GM12873 (cell line): ENCODE measurements around the gene GPR17.

ENCODE experiments used
- TF ChIP-seq, protein P1 (sequence below): IDR thresholded peaks from 2 replicates; pipeline ENCODE4 v1.5.1; 2012; ENCODE audit warnings: low read depth, mild to moderate bottlenecking, moderate library complexity, low read length, control low read depth; ENCODE audit not compliant: insufficient read depth; ENCODE audit errors: missing control alignments

GPR17 gene

DNA sequence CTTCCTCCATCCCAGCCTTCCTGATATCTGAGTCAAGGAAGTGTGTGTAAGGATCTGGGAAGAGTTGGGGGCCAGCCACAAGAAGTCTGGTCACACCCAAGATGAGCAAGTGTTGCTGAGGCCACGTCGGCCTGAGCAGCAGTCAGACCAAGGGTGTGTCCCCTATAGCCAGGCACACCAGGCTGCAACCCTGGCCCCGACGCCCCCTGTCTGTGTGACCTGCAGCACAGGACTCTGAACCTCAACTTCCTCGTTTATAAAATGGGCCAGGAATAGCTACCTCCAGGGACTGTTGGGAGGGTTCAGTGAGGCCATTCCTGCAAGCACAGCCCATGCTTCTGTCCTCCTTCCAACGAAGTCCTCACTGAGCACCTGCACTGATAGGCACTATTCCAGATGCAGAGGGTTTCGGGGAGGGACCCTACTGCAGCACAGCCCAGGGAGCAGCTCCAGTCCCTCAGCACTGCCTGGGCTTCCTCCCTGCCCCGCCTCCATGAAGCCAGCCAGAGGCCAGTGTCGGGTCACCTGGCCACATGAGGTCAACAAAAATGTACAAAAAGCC is 16.1 kb downstream of the GPR17 start:
- TF ChIP-seq, protein P1, sequence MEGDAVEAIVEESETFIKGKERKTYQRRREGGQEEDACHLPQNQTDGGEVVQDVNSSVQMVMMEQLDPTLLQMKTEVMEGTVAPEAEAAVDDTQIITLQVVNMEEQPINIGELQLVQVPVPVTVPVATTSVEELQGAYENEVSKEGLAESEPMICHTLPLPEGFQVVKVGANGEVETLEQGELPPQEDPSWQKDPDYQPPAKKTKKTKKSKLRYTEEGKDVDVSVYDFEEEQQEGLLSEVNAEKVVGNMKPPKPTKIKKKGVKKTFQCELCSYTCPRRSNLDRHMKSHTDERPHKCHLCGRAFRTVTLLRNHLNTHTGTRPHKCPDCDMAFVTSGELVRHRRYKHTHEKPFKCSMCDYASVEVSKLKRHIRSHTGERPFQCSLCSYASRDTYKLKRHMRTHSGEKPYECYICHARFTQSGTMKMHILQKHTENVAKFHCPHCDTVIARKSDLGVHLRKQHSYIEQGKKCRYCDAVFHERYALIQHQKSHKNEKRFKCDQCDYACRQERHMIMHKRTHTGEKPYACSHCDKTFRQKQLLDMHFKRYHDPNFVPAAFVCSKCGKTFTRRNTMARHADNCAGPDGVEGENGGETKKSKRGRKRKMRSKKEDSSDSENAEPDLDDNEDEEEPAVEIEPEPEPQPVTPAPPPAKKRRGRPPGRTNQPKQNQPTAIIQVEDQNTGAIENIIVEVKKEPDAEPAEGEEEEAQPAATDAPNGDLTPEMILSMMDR: no peak

DNA sequence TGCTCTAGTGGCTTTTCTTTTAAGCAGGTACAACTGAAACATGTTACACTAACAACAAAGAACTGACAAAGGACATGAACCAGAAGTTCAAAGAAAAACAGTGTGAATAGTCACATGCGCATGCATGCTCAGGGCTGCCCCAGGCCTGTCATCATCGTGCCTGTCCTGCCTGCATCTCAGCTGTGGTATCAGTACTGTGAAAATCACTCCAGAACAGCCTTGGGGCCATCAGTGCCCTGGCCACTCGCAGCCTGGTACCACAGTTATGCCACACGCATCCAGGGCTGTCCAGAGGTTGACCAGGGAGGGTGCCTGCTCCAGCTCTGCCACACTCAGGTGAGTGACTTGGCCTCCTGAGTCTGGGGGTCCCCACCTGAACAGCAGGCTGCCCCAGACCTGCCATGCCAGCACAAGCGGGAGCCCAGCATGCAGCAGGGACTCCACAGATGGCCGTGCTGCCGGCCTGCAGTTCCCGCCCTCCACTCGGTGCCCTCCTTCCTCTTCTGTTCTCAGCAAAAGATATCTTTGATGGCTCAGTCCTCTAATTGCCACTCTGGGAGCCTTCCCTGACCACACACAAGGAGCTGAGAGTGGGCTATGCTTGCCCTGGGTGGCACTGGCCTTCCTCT is 17.1 kb downstream of the GPR17 start:
- TF ChIP-seq, protein P1: no peak

DNA sequence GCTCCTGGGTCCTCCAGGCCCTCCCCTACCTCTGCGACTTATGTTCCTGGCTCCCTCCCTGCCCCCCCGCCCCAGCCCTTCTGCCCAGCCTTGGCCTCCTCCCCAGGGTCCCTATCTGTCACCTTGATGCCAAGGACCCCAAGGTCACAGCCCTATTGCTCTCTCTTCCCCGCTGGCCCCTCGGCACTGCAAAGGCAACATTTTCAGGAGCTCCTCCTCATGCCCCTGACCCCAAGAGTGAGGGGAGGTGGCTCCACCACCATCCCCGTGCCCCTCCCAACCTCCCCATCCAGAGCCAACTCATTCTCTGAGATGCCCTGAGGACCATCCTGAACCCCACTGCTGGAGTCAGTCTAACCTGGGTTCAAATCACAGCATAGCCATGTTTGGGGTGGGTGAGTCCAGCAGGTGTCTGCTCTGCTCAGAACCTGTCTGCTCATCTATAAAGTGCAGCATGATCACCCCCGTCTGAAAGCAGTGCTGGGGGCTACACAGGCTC is 17.7 kb downstream of the GPR17 start:
- TF ChIP-seq, protein P1: no peak

GRCh38 chr2:127664065-127664894 is 18.3 kb downstream of the GPR17 start:
- TF ChIP-seq, protein P1: no peak

DNA sequence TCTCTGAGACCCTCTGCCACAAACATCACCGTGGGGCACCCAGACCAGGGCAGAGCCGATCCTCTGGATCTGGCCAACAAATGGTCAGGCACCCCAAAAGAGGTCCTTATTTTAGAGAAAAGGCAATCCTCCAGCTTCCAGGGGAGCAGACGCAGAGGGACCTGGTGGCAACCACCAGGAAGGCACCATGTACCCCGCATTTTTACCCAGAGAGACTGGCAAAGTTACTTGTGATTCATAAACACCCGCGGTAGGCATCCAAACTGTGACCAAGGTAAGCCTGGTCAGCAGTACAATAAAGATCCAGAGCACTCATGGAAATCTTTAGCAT is 18.9 kb downstream of the GPR17 start:
- TF ChIP-seq, protein P1: no peak

GRCh38 chr2:127665267-127665893 is 19.4 kb downstream of the GPR17 start:
- TF ChIP-seq, protein P1: no peak

GRCh38 chr2:127669056-127669455 is 23.1 kb downstream of the GPR17 start:
- TF ChIP-seq, protein P1: no peak
